ENCODE measurements around the gene UTS2R.
"Not testable (repeated sequence)": the region's sequence is repeated elsewhere in the genome, so short reads cannot be mapped to it uniquely, and the experiment has no call there.

Gene UTS2R

GRCh38 chr17:82405051-82405450, 33.5 kb downstream of the UTS2R start:
- Histone ChIP-seq H3K4me3 (ENCODE audit: low read length in 2 of 2) (no peak overlapping the region), H3K36me3 (ENCODE audit: control insufficient read depth in 2 of 2, insufficient read depth in 2 of 2, low read length in 2 of 2) (peaks cover 6 to 15% of the 10 kb centered on the region in 2 donors), H3K4me1 (ENCODE audit: control insufficient read depth, insufficient read depth, low read length) (peaks cover 3% of the 10 kb centered on the region)

GRCh38 chr17:82406131-82406671, 34.6 kb downstream of the UTS2R start:
- H3K9ac ChIP-seq (ENCODE audit: low read length in 2 of 2), result no peak overlapping the region
- H3K27ac ChIP-seq (ENCODE audit: low read length), result no peak overlapping the region
- no peaks in the 10 kb centered on the region for H3K9me3 ChIP-seq (ENCODE audit: control insufficient read depth in 2 of 2, low read length in 2 of 2)
- peaks cover 6 to 15% of the 10 kb centered on the region in 2 donors for H3K36me3 ChIP-seq (ENCODE audit: control insufficient read depth in 2 of 2, insufficient read depth in 2 of 2, low read length in 2 of 2)
- no peaks in the 10 kb centered on the region for H3K27me3 ChIP-seq (ENCODE audit: control insufficient read depth in 1 of 2, insufficient read depth in 2 of 2, low read length in 2 of 2)
- H3K4me1 ChIP-seq (ENCODE audit: control insufficient read depth, insufficient read depth, low read length), result no peaks in the 10 kb centered on the region
- no peak overlapping the region for H3K4me3 ChIP-seq (ENCODE audit: low read length in 2 of 2)

More at GRCh38 chr17:82405051-82405450, 33.5 kb downstream of the UTS2R start:
- Histone ChIP-seq H3K27me3 (ENCODE audit: control insufficient read depth in 1 of 2, insufficient read depth in 2 of 2, low read length in 2 of 2) (no peaks in the 10 kb centered on the region), H3K9me3 (ENCODE audit: control insufficient read depth in 2 of 2, low read length in 2 of 2) (no peaks in the 10 kb centered on the region), H3K9ac (ENCODE audit: low read length in 2 of 2) (no peak overlapping the region), H3K27ac (ENCODE audit: low read length) (no peak overlapping the region)

GRCh38 chr17:82407255-82407654, 35.7 kb downstream of the UTS2R start:
- H3K4me3 ChIP-seq (ENCODE audit: low read length in 2 of 2), result no peak overlapping the region
- no peaks in the 10 kb centered on the region for H3K9me3 ChIP-seq (ENCODE audit: control insufficient read depth in 2 of 2, low read length in 2 of 2)
- H3K4me1 ChIP-seq (ENCODE audit: control insufficient read depth, insufficient read depth, low read length), result no peaks in the 10 kb centered on the region
- H3K36me3 ChIP-seq (ENCODE audit: control insufficient read depth in 2 of 2, insufficient read depth in 2 of 2, low read length in 2 of 2), result peaks cover 3 to 13% of the 10 kb centered on the region in 2 donors
- no peaks in the 10 kb centered on the region for H3K27me3 ChIP-seq (ENCODE audit: control insufficient read depth in 1 of 2, insufficient read depth in 2 of 2, low read length in 2 of 2)
- H3K9ac ChIP-seq (ENCODE audit: low read length in 2 of 2), result no peak overlapping the region
- H3K27ac ChIP-seq (ENCODE audit: low read length), result no peak overlapping the region

GRCh38 chr17:82408288-82408937, 36.8 kb downstream of the UTS2R start:
- Histone ChIP-seq H3K4me3 (ENCODE audit: low read length in 2 of 2) (no peak overlapping the region), H3K9me3 (ENCODE audit: control insufficient read depth in 2 of 2, low read length in 2 of 2) (no peaks in the 10 kb centered on the region), H3K27me3 (ENCODE audit: control insufficient read depth in 1 of 2, insufficient read depth in 2 of 2, low read length in 2 of 2) (no peaks in the 10 kb centered on the region), H3K4me1 (ENCODE audit: control insufficient read depth, insufficient read depth, low read length) (no peaks in the 10 kb centered on the region), H3K36me3 (ENCODE audit: control insufficient read depth in 2 of 2, insufficient read depth in 2 of 2, low read length in 2 of 2) (peaks cover 0 to 7% of the 10 kb centered on the region in 2 donors), H3K27ac (ENCODE audit: low read length) (no peak overlapping the region), H3K9ac (ENCODE audit: low read length in 2 of 2) (no peak overlapping the region)

- Histone ChIP-seq H3K36me3 (ENCODE audit: control insufficient read depth in 2 of 2, insufficient read depth in 2 of 2, low read length in 2 of 2) (peaks cover 0 to 2% of the 10 kb centered on the region in 2 donors), H3K4me1 (ENCODE audit: control insufficient read depth, insufficient read depth, low read length) (no peaks in the 10 kb centered on the region), H3K27me3 (ENCODE audit: control insufficient read depth in 1 of 2, insufficient read depth in 2 of 2, low read length in 2 of 2) (no peaks in the 10 kb centered on the region), H3K9me3 (ENCODE audit: control insufficient read depth in 2 of 2, low read length in 2 of 2) (no peaks in the 10 kb centered on the region), H3K27ac (ENCODE audit: low read length) (no peak overlapping the region), H3K4me3 (ENCODE audit: low read length in 2 of 2) (no peak overlapping the region), H3K9ac (ENCODE audit: low read length in 2 of 2) (no peak overlapping the region)
Measured at GRCh38 chr17:82408938-82409318, 37.4 kb downstream of the UTS2R start.

- Histone ChIP-seq H3K36me3 (ENCODE audit: control insufficient read depth in 2 of 2, insufficient read depth in 2 of 2, low read length in 2 of 2) (no peaks in the 10 kb centered on the region), H3K4me3 (ENCODE audit: low read length in 2 of 2) (no peak overlapping the region), H3K27ac (ENCODE audit: low read length) (no peak overlapping the region), H3K9ac (ENCODE audit: low read length in 2 of 2) (no peak overlapping the region), H3K9me3 (ENCODE audit: control insufficient read depth in 2 of 2, low read length in 2 of 2) (no peaks in the 10 kb centered on the region), H3K4me1 (ENCODE audit: control insufficient read depth, insufficient read depth, low read length) (peaks cover 5% of the 10 kb centered on the region), H3K27me3 (ENCODE audit: control insufficient read depth in 1 of 2, insufficient read depth in 2 of 2, low read length in 2 of 2) (no peaks in the 10 kb centered on the region)
Measured at GRCh38 chr17:82410014-82410716, 38.6 kb downstream of the UTS2R start.

GRCh38 chr17:82411396-82412053, 40.0 kb downstream of the UTS2R start:
- H3K36me3 ChIP-seq (ENCODE audit: control insufficient read depth in 2 of 2, insufficient read depth in 2 of 2, low read length in 2 of 2), result no peaks in the 10 kb centered on the region
- H3K27ac ChIP-seq (ENCODE audit: low read length), result no peak overlapping the region
- H3K9me3 ChIP-seq (ENCODE audit: control insufficient read depth in 2 of 2, low read length in 2 of 2), result no peaks in the 10 kb centered on the region
- no peaks in the 10 kb centered on the region for H3K27me3 ChIP-seq (ENCODE audit: control insufficient read depth in 1 of 2, insufficient read depth in 2 of 2, low read length in 2 of 2)
- H3K9ac ChIP-seq (ENCODE audit: low read length in 2 of 2), result no peak overlapping the region
- H3K4me1 ChIP-seq (ENCODE audit: control insufficient read depth, insufficient read depth, low read length), result peaks cover 5% of the 10 kb centered on the region
- no peak overlapping the region for H3K4me3 ChIP-seq (ENCODE audit: low read length in 2 of 2)

- not testable (repeated sequence) for H3K4me1 ChIP-seq (ENCODE audit: control insufficient read depth, insufficient read depth, low read length); H3K36me3 ChIP-seq (ENCODE audit: control insufficient read depth in 2 of 2, insufficient read depth in 2 of 2, low read length in 2 of 2); H3K27ac ChIP-seq (ENCODE audit: low read length); H3K9me3 ChIP-seq (ENCODE audit: control insufficient read depth in 2 of 2, low read length in 2 of 2); H3K9ac ChIP-seq (ENCODE audit: low read length in 2 of 2); H3K27me3 ChIP-seq (ENCODE audit: control insufficient read depth in 1 of 2, insufficient read depth in 2 of 2, low read length in 2 of 2); H3K4me3 ChIP-seq (ENCODE audit: low read length in 2 of 2)
Measured at GRCh38 chr17:82412081-82412480, 40.5 kb downstream of the UTS2R start.

- no peaks in the 10 kb centered on the region for H3K9me3 ChIP-seq (ENCODE audit: control insufficient read depth in 2 of 2, low read length in 2 of 2)
- no peaks in the 10 kb centered on the region for H3K36me3 ChIP-seq (ENCODE audit: control insufficient read depth in 2 of 2, insufficient read depth in 2 of 2, low read length in 2 of 2)
- H3K27ac ChIP-seq (ENCODE audit: low read length), result no peak overlapping the region
- H3K9ac ChIP-seq (ENCODE audit: low read length in 2 of 2), result no peak overlapping the region
- H3K4me1 ChIP-seq (ENCODE audit: control insufficient read depth, insufficient read depth, low read length), result peaks cover 9% of the 10 kb centered on the region
- no peak overlapping the region for H3K4me3 ChIP-seq (ENCODE audit: low read length in 2 of 2)
- H3K27me3 ChIP-seq (ENCODE audit: control insufficient read depth in 1 of 2, insufficient read depth in 2 of 2, low read length in 2 of 2), result no peaks in the 10 kb centered on the region
Measured at GRCh38 chr17:82412535-82413520, 41.3 kb downstream of the UTS2R start.
